ENCODE measurements around the gene MBD3L2B.

Gene MBD3L2B

DNA sequence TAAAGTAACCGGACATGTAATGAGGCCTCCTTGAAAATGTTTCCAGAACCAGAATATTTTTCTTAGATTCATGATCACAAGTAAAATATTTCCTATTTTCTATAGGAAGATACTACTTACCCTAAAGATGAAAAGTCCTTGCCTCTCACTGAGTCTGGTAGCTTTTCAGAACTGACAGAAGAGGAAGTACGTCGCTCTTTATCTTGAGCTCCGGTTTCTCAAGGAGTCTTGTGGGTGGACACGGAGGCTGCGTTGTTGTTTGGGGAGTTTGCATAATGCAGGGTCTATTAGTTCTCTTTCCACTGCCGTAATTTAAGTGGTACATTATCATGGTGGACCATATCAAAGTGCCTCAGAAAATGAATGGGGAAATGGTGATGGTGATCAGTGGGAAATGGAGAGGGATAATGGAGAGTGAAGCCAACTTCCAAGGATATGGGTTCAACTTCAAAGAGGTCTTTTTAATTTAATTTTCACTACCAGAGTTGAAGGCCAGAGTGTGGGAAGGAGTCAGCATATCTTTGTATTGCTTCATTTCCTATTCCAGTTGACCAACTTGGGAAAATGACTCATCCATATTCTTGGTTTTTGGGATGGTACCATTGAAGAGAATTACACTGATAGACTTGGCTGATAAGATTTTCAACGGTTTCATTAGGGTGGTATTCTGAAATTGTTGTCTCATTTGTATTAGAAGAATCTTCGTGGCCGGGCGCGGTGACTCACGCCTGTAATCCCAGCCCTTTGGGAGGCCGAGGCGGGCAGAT, 23.4 kb downstream of the MBD3L2B start:
- Histone ChIP-seq H3K9me3 (ENCODE audit: control insufficient read depth, insufficient read depth, low read length) (peaks cover 11% of the 10 kb centered on the region; the same call in 1 of the 2 replicates), H4K20me1 (ENCODE audit: control insufficient read depth, insufficient read depth, low read depth, low read length) (no peaks in the 10 kb centered on the region), H3K4me2 (ENCODE audit: low read length) (no peak overlapping the region), H3K36me3 (ENCODE audit: control insufficient read depth, low read length) (no peaks in the 10 kb centered on the region), H3K27ac (ENCODE audit: low read depth, low read length) (no peak overlapping the region), H3K9me2 (replicated peaks; ENCODE audit: control insufficient read depth, low read length) (no peaks in the 10 kb centered on the region), H3F3A (ENCODE audit: control insufficient read depth, insufficient read depth) (no peaks in the 10 kb centered on the region), H3K4me1 (ENCODE audit: control insufficient read depth, low read length) (no peaks in the 10 kb centered on the region), H3K27me3 (ENCODE audit: control insufficient read depth, low read length) (no peaks in the 10 kb centered on the region; the same call in none of the 2 replicates), H3K79me2 (ENCODE audit: control insufficient read depth, low read length) (no peaks in the 10 kb centered on the region), H3K4me3 (ENCODE audit: low read length) (no peak overlapping the region)
- TF ChIP-seq, protein P1, sequence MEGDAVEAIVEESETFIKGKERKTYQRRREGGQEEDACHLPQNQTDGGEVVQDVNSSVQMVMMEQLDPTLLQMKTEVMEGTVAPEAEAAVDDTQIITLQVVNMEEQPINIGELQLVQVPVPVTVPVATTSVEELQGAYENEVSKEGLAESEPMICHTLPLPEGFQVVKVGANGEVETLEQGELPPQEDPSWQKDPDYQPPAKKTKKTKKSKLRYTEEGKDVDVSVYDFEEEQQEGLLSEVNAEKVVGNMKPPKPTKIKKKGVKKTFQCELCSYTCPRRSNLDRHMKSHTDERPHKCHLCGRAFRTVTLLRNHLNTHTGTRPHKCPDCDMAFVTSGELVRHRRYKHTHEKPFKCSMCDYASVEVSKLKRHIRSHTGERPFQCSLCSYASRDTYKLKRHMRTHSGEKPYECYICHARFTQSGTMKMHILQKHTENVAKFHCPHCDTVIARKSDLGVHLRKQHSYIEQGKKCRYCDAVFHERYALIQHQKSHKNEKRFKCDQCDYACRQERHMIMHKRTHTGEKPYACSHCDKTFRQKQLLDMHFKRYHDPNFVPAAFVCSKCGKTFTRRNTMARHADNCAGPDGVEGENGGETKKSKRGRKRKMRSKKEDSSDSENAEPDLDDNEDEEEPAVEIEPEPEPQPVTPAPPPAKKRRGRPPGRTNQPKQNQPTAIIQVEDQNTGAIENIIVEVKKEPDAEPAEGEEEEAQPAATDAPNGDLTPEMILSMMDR (IDR thresholded peaks at IDR 0.05; ENCODE audit: low read depth, low read length, poor library complexity, severe bottlenecking): no peak
- TF ChIP-seq EZH2phosphoT487 (IDR thresholded peaks at IDR 0.05; ENCODE audit: borderline replicate concordance, low read length): no peak

- no peaks in the 10 kb centered on the region; the same call in none of the 2 replicates for H3K27me3 ChIP-seq (ENCODE audit: control insufficient read depth, low read length)
- H3K9me3 ChIP-seq (ENCODE audit: control insufficient read depth, insufficient read depth, low read length): peaks cover 11% of the 10 kb centered on the region; the same call in 1 of the 2 replicates
- TF ChIP-seq, protein P1 (IDR thresholded peaks at IDR 0.05; ENCODE audit: low read depth, low read length, poor library complexity, severe bottlenecking): no peak
- TF ChIP-seq EZH2phosphoT487 (IDR thresholded peaks at IDR 0.05; ENCODE audit: borderline replicate concordance, low read length): no peak
- no peak overlapping the region for H3K27ac ChIP-seq (ENCODE audit: low read depth, low read length)
- no peaks in the 10 kb centered on the region for H4K20me1 ChIP-seq (ENCODE audit: control insufficient read depth, insufficient read depth, low read depth, low read length)
- no peaks in the 10 kb centered on the region for H3K79me2 ChIP-seq (ENCODE audit: control insufficient read depth, low read length)
- H3K36me3 ChIP-seq (ENCODE audit: control insufficient read depth, low read length): no peaks in the 10 kb centered on the region
- no peaks in the 10 kb centered on the region for H3F3A ChIP-seq (ENCODE audit: control insufficient read depth, insufficient read depth)
- H3K4me2 ChIP-seq (ENCODE audit: low read length): no peak overlapping the region
- H3K4me3 ChIP-seq (ENCODE audit: low read length): no peak overlapping the region
- no peaks in the 10 kb centered on the region for H3K9me2 ChIP-seq (replicated peaks; ENCODE audit: control insufficient read depth, low read length)
- no peaks in the 10 kb centered on the region for H3K4me1 ChIP-seq (ENCODE audit: control insufficient read depth, low read length)
Measured at GRCh38 chr19:6996810-6997209, 24.4 kb downstream of the MBD3L2B start.

DNA sequence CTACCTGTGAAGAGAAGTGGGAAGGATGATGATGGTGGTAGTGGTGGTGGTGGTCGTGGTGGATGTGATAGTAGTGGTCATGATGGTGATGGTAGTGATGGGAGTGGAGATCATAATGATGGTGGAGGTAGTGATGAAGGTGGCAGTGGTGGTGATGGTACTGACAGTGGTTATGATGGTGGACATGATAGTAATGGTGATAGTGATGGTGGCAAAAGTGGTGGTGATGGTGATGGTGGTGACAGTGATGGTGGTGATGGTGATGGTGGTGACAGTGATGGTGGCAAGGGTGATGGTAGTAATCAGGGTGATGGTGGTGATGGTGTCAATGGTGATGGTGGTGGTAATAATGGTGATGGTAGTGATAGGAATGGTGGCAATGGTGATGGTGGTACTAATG, 26.2 kb downstream of the MBD3L2B start:
- Histone ChIP-seq H3K36me3 (ENCODE audit: control insufficient read depth, low read length) (no peaks in the 10 kb centered on the region), H3K9me3 (ENCODE audit: control insufficient read depth, insufficient read depth, low read length) (peaks cover 11% of the 10 kb centered on the region; the same call in 1 of the 2 replicates), H3K27ac (ENCODE audit: low read depth, low read length) (no peak overlapping the region), H3F3A (ENCODE audit: control insufficient read depth, insufficient read depth) (no peaks in the 10 kb centered on the region), H3K4me3 (ENCODE audit: low read length) (no peak overlapping the region), H4K20me1 (ENCODE audit: control insufficient read depth, insufficient read depth, low read depth, low read length) (no peaks in the 10 kb centered on the region), H3K9me2 (replicated peaks; ENCODE audit: control insufficient read depth, low read length) (no peaks in the 10 kb centered on the region), H3K4me2 (ENCODE audit: low read length) (no peak overlapping the region), H3K27me3 (ENCODE audit: control insufficient read depth, low read length) (no peaks in the 10 kb centered on the region; the same call in 1 of the 2 replicates), H3K79me2 (ENCODE audit: control insufficient read depth, low read length) (no peaks in the 10 kb centered on the region), H3K4me1 (ENCODE audit: control insufficient read depth, low read length) (no peaks in the 10 kb centered on the region)
- TF ChIP-seq, protein P1 (IDR thresholded peaks at IDR 0.05; ENCODE audit: low read depth, low read length, poor library complexity, severe bottlenecking): no peak
- TF ChIP-seq EZH2phosphoT487 (IDR thresholded peaks at IDR 0.05; ENCODE audit: borderline replicate concordance, low read length): no peak
